B cell (primary cell): ENCODE data around the gene RMDN2. TPM values are rescaled to one million over a fixed set of nuclear protein-coding genes. Genes with fewer than 3 reads are reported as not detected.

ENCODE experiments used
- ATAC-seq: fragments of 200-7000 bp; cut with Tn5 transposase; one replicate; pipeline ENCODE4 v1.10.0; 2021; ENCODE audit warnings: low read depth, mild to moderate bottlenecking, moderate number of reproducible peaks, moderate library complexity
- CTCF ChIA-PET: fragments of 350-600 bp; sonication (Branson Sonifier 250); formaldehyde crosslinking; loops from one replicate; lab custom pipeline; 2021; ENCODE audit warnings: antibody characterized with exemption, inconsistent platforms; lab: Charles Lee
- POLR2A ChIA-PET: fragments of 350-600 bp; sonication (Branson Sonifier 250); formaldehyde crosslinking; loops from one replicate; lab custom pipeline; 2021; ENCODE audit warnings: antibody characterized with exemption; lab: Charles Lee
- DNase-seq: peaks from one replicate; pipeline ENCODE4 v3.0.0; 2013
- H2AFZ ChIP-seq: 2 replicates; pipeline ENCODE4 v1.6.1; 2012; ENCODE audit warnings: mild to moderate bottlenecking, low read depth, low read length; ENCODE audit not compliant: insufficient read depth, poor library complexity, severe bottlenecking
- H3K27ac ChIP-seq, 2 donors: 1 replicate in 1 of 2; 2 replicates in 1 of 2; pipeline ENCODE4 v1.5.1; 2012 to 2013; ENCODE audit warnings: low read length in 2 of 2, mild to moderate bottlenecking in 2 of 2, moderate library complexity in 1 of 2
- H3K27me3 ChIP-seq, 4 experiments: fragments of 200-600 bp in 1 of 4; sonication (generic) in 1 of 4; replicated peaks in 1 of 4; 1 replicate in 2 of 4; 2 replicates in 2 of 4; pipeline versions ENCODE4 v1.6.1 to v1.7.0; 2013 to 2016; ENCODE audit warnings: low read length in 3 of 4, mild to moderate bottlenecking in 2 of 4, mixed read lengths in 1 of 4, moderate library complexity in 1 of 4; ENCODE audit not compliant: insufficient read depth in 4 of 4, control insufficient read depth in 3 of 4; ENCODE audit errors: control extremely low read depth in 1 of 4
- H3K36me3 ChIP-seq, 2 experiments: replicated peaks in 1 of 2; 1 replicate in 1 of 2; 2 replicates in 1 of 2; pipeline versions ENCODE4 v1.6.1 to v1.7.1; 2013; ENCODE audit warnings: low read length in 1 of 2; ENCODE audit not compliant: insufficient read depth in 2 of 2, control insufficient read depth in 1 of 2; ENCODE audit errors: control extremely low read depth in 1 of 2, extremely low read depth in 1 of 2
- H3K4me1 ChIP-seq, 2 donors: fragments of 200-600 bp in 1 of 2; sonication (generic) in 1 of 2; 1 replicate in 1 of 2; 2 replicates in 1 of 2; pipeline versions ENCODE4 v1.5.1 to v1.6.1; 2013 to 2017; ENCODE audit warnings: low read length in 2 of 2; ENCODE audit not compliant: control insufficient read depth in 2 of 2, insufficient read depth in 2 of 2
- H3K4me2 ChIP-seq: replicated peaks from 2 replicates; pipeline ENCODE3; 2012; ENCODE audit warnings: mild to moderate bottlenecking, low read depth, low read length; ENCODE audit not compliant: poor library complexity, severe bottlenecking
- H3K4me3 ChIP-seq, 5 experiments: fragments of 200-600 bp in 1 of 5; sonication (generic) in 1 of 5; 1 replicate in 3 of 5; 2 replicates in 2 of 5; pipeline versions ENCODE4 v1.5.1 to v1.7.0; 2011 to 2016; ENCODE audit warnings: low read length in 4 of 5, mild to moderate bottlenecking in 4 of 5, low read depth in 2 of 5, control low read depth in 1 of 5, moderate library complexity in 1 of 5; ENCODE audit not compliant: insufficient read depth in 1 of 5; ENCODE audit errors: control extremely low read depth in 1 of 5, extremely low read depth in 1 of 5
- H3K79me2 ChIP-seq: fragments of 200-600 bp; sonication (generic); one replicate; pipeline ENCODE4 v1.6.0; 2016; ENCODE audit warnings: low read length; ENCODE audit not compliant: control insufficient read depth, insufficient read depth
- H3K9ac ChIP-seq: fragments of 200-600 bp; sonication (generic); 2 replicates; pipeline ENCODE4 v1.6.1; 2017; ENCODE audit warnings: mild to moderate bottlenecking, low read length, moderate library complexity
- H3K9me3 ChIP-seq, 3 donors: one replicate each; pipeline versions ENCODE4 v1.6.1 to v1.7.1; 2013; ENCODE audit warnings: low read length in 2 of 3; ENCODE audit not compliant: control insufficient read depth in 2 of 3, insufficient read depth in 1 of 3; ENCODE audit errors: control extremely low read depth in 1 of 3
- H4K20me1 ChIP-seq: 2 replicates; pipeline ENCODE4 v1.6.0; 2012; ENCODE audit warnings: mild to moderate bottlenecking, low read length; ENCODE audit not compliant: insufficient read depth, control insufficient read depth, poor library complexity, severe bottlenecking
- H3K27ac Mint-ChIP-seq: one replicate; pipeline ENCODE4 v1.8.0; 2021; ENCODE audit warnings: mixed read lengths
- H3K27me3 Mint-ChIP-seq: one replicate; pipeline ENCODE4 v1.8.0; 2021; ENCODE audit warnings: mixed read lengths
- H3K4me1 Mint-ChIP-seq: one replicate; pipeline ENCODE4 v1.8.0; 2021; ENCODE audit warnings: mixed read lengths
- H3K4me3 Mint-ChIP-seq: one replicate; pipeline ENCODE4 v1.8.0; 2021; ENCODE audit warnings: mixed read lengths
- H3K9me3 Mint-ChIP-seq: one replicate; pipeline ENCODE4 v1.8.0; 2022; ENCODE audit warnings: mixed read lengths; ENCODE audit not compliant: insufficient read depth
- EZH2 ChIP-seq: IDR thresholded peaks from 2 replicates; pipeline ENCODE4 v1.6.1; 2012; ENCODE audit warnings: borderline replicate concordance, low read depth, mild to moderate bottlenecking, moderate library complexity, low read length; ENCODE audit not compliant: insufficient read depth, poor library complexity, severe bottlenecking
- WGBS: methylation state at CpG from one replicate; pipeline ENCODE4 v1.1.5; 2013; ENCODE audit warnings: missing lambda C conversion rate; ENCODE audit not compliant: insufficient coverage; 5-methylcytosine and 5-hydroxymethylcytosine counted together
- intact Hi-C: fragments of 100-400 bp; cut with micrococcal nuclease; formaldehyde crosslinking; loops from one replicate; pipeline ENCODE4 v1.10.0; 2022
- polyA plus RNA-seq: library from polyadenylated mRNA; depleted of rRNA; stranded (reverse); fragments of >200 nt; gene quantifications from 2 replicates; pipeline ENCODE4 v1.2.3, GENCODE V29; 2012
- total RNA-seq, 2 donors: library from RNA; stranded (reverse); fragments of 120-200 nt in 1 of 2; gene quantifications; 1 replicate in 1 of 2; 2 replicates in 1 of 2; pipeline versions ENCODE4 v1.2.3 to v1.2.4, GENCODE V29; 2013 to 2022
- TF ChIP-seq, protein P1 (sequence below): fragments of 200-600 bp; IDR thresholded peaks from one replicate; pipeline ENCODE4 v1.8.0; 2022; ENCODE audit warnings: antibody characterized with exemption, mild to moderate bottlenecking

RMDN2 gene
- total and polyA plus RNA-seq, 2 donors (not counting 1 experiment from before 2014, with no cell fraction given), result 6.4 to 6.6 TPM

DNA sequence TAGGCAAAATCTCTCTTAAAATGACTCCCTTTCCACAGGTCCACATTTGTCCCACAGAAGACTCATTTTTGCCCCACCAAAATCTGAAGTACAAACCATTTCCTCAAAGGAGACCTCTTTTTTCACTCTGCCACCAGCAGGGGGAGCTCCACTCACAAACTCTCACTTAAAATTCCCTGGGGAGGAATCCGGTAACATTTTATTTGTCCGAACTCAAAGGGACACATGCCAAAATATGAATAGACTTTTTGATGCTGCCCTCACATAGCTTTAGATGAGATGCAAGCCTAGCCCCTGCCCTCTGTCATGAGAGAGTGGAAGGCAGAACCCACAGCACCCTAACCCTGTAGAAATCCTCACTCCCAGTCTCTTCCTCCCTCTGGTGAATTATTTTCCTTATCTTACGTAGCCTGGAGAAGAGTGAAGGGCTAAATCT lies 57.1 kb downstream of the RMDN2 start:
- Mint-ChIP-seq H3K9me3 (peaks cover 2% of the 10 kb centered on the region), H3K27ac (no peak overlapping the region), H3K4me1 (peaks cover 6% of the 10 kb centered on the region), H3K4me3 (peak overlapping the region; percentile 64), H3K27me3 (no peaks in the 10 kb centered on the region)
- Histone ChIP-seq H2AFZ (peak overlapping the region; percentile 34), H3K4me3 (peak overlapping the region in 3 of 5 experiments; percentile 2 to 34 (median 8)), H3K9me3 (no peaks in the 10 kb centered on the region), H3K27ac (no peak overlapping the region), H3K4me2 (peak overlapping the region; percentile 65), H3K4me1 (peaks cover 6% of the 10 kb centered on the region in 2 donors), H3K9ac (peak overlapping the region; percentile 24), H3K36me3 (no peaks in the 10 kb centered on the region), H3K27me3 (no peaks in the 10 kb centered on the region), H3K79me2 (no peaks in the 10 kb centered on the region), H4K20me1 (no peaks in the 10 kb centered on the region)
- TF ChIP-seq, protein P1, sequence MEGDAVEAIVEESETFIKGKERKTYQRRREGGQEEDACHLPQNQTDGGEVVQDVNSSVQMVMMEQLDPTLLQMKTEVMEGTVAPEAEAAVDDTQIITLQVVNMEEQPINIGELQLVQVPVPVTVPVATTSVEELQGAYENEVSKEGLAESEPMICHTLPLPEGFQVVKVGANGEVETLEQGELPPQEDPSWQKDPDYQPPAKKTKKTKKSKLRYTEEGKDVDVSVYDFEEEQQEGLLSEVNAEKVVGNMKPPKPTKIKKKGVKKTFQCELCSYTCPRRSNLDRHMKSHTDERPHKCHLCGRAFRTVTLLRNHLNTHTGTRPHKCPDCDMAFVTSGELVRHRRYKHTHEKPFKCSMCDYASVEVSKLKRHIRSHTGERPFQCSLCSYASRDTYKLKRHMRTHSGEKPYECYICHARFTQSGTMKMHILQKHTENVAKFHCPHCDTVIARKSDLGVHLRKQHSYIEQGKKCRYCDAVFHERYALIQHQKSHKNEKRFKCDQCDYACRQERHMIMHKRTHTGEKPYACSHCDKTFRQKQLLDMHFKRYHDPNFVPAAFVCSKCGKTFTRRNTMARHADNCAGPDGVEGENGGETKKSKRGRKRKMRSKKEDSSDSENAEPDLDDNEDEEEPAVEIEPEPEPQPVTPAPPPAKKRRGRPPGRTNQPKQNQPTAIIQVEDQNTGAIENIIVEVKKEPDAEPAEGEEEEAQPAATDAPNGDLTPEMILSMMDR, result peak; percentile 94
- no peak for TF ChIP-seq EZH2
- 0% methylated on average over 2 of the region's 3 CpGs for WGBS
- intact Hi-C loops, result loop anchor here (1.0 to 5.0 kb wide), 4 partner anchors 45 to 395 kb away; partner anchors contain the start of genes ATL2 and RMDN2
- ChIA-PET CTCF (interaction anchor here (0.7 to 2.0 kb wide), 14 partner anchors 8 to 526 kb away, joined by 3 to 11 read pairs (median 3); partner anchors contain the start of gene RMDN2), POLR2A (no interaction called here)
- DNase-seq (peak; percentile 79), ATAC-seq (peak; percentile 49)

DNA sequence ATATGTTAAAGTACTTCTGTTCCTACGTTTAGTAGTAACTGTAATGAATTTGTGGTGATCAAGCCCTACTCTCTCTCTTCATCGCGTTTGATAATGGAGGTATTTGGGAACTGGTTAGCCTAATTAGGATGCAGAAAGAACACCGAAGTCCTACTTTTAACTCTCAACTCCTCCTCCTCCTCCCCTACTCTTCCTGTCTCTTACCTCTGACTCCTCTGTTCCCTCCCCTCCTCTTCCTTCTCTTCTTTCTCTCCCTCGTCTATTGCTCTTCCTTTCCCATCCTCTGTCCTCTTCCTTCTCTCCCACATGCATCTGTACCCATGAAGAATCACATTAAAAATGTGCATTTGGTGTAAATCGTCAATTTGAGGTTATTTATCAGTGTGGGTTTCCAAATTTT lies 57.8 kb downstream of the RMDN2 start:
- H3K4me3 Mint-ChIP-seq, result no peak overlapping the region
- no peaks in the 10 kb centered on the region for H3K36me3 ChIP-seq
- CTCF ChIA-PET, result interaction anchor here (0.7 to 1.7 kb wide), 8 partner anchors 8 to 526 kb away, joined by 3 to 11 read pairs (median 4); no protein-coding TSS in a partner anchor
- no peak overlapping the region for H2AFZ ChIP-seq
- no peaks in the 10 kb centered on the region for H3K27me3 ChIP-seq
- H3K9ac ChIP-seq, result no peak overlapping the region
- ATAC-seq (no peak), DNase-seq (no peak)
- H3K4me3 ChIP-seq, result no peak overlapping the region
- TF ChIP-seq, protein P1, result no peak
- no peaks in the 10 kb centered on the region for H4K20me1 ChIP-seq
- H3K79me2 ChIP-seq, result no peaks in the 10 kb centered on the region
- peaks cover 6% of the 10 kb centered on the region in 2 donors for H3K4me1 ChIP-seq
- POLR2A ChIA-PET, result no interaction called here
- peaks cover 6% of the 10 kb centered on the region for H3K4me1 Mint-ChIP-seq
- intact Hi-C loops, result loop anchor here (1.0 to 5.0 kb wide), 4 partner anchors 46 to 394 kb away; partner anchors contain the start of genes ATL2 and RMDN2
- WGBS, result 71% methylated on average over 1 of the region's 6 CpGs
- H3K4me2 ChIP-seq, result no peak overlapping the region
- H3K27me3 Mint-ChIP-seq, result no peaks in the 10 kb centered on the region
- no peak overlapping the region for H3K27ac ChIP-seq
- H3K9me3 Mint-ChIP-seq, result peaks cover 4% of the 10 kb centered on the region
- H3K27ac Mint-ChIP-seq, result no peak overlapping the region
- H3K9me3 ChIP-seq, result no peaks in the 10 kb centered on the region
